ENCODE results near the gene PEDS1.

Gene PEDS1

GRCh38 chr20:50115591-50116367 lies 37.7 kb downstream of the PEDS1 start:
- peak; percentile 66; the same call in 1 of the 2 replicates for TF ChIP-seq TAF1 (IDR thresholded peaks at IDR 0.05; ENCODE audit: borderline replicate concordance, insufficient read depth, low read length)
- TF ChIP-seq, protein P1, sequence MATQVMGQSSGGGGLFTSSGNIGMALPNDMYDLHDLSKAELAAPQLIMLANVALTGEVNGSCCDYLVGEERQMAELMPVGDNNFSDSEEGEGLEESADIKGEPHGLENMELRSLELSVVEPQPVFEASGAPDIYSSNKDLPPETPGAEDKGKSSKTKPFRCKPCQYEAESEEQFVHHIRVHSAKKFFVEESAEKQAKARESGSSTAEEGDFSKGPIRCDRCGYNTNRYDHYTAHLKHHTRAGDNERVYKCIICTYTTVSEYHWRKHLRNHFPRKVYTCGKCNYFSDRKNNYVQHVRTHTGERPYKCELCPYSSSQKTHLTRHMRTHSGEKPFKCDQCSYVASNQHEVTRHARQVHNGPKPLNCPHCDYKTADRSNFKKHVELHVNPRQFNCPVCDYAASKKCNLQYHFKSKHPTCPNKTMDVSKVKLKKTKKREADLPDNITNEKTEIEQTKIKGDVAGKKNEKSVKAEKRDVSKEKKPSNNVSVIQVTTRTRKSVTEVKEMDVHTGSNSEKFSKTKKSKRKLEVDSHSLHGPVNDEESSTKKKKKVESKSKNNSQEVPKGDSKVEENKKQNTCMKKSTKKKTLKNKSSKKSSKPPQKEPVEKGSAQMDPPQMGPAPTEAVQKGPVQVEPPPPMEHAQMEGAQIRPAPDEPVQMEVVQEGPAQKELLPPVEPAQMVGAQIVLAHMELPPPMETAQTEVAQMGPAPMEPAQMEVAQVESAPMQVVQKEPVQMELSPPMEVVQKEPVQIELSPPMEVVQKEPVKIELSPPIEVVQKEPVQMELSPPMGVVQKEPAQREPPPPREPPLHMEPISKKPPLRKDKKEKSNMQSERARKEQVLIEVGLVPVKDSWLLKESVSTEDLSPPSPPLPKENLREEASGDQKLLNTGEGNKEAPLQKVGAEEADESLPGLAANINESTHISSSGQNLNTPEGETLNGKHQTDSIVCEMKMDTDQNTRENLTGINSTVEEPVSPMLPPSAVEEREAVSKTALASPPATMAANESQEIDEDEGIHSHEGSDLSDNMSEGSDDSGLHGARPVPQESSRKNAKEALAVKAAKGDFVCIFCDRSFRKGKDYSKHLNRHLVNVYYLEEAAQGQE (IDR thresholded peaks at IDR 0.05; ENCODE audit: insufficient read depth in 1 of 2, low read depth in 2 of 2, low read length in 2 of 2), result 0 out of 4 replicates have a peak, but pooled peaks of 1 of the 2 experiments have one; percentile 17
- TF ChIP-seq FOXP2 (optimal IDR thresholded peaks at IDR 0.05; ENCODE audit: borderline replicate concordance, extremely low read depth, extremely low read length, insufficient read depth), result peak; percentile 81
- no peak for TF ChIP-seq SIN3A (IDR thresholded peaks at IDR 0.05; ENCODE audit: borderline replicate concordance, insufficient read depth, low read length)
- peak; percentile 90 for TF ChIP-seq POLR2AphosphoS5 (IDR thresholded peaks at IDR 0.05; ENCODE audit: low read depth, low read length)

- TF ChIP-seq, protein P1 (IDR thresholded peaks at IDR 0.05; ENCODE audit: insufficient read depth in 1 of 2, low read depth in 2 of 2, low read length in 2 of 2), result no peak
- TF ChIP-seq SIN3A (IDR thresholded peaks at IDR 0.05; ENCODE audit: borderline replicate concordance, insufficient read depth, low read length), result no peak
- TF ChIP-seq POLR2AphosphoS5 (IDR thresholded peaks at IDR 0.05; ENCODE audit: low read depth, low read length), result no peak
- no peak for TF ChIP-seq FOXP2 (optimal IDR thresholded peaks at IDR 0.05; ENCODE audit: borderline replicate concordance, extremely low read depth, extremely low read length, insufficient read depth)
- no peak for TF ChIP-seq TAF1 (IDR thresholded peaks at IDR 0.05; ENCODE audit: borderline replicate concordance, insufficient read depth, low read length)
These were observed 38.4 kb downstream of the PEDS1 start for GRCh38 chr20:50115041-50115512.

- TF ChIP-seq FOXP2 (optimal IDR thresholded peaks at IDR 0.05; ENCODE audit: borderline replicate concordance, extremely low read depth, extremely low read length, insufficient read depth), result no peak
- TF ChIP-seq POLR2AphosphoS5 (IDR thresholded peaks at IDR 0.05; ENCODE audit: low read depth, low read length), result no peak
- TF ChIP-seq, protein P1 (IDR thresholded peaks at IDR 0.05; ENCODE audit: insufficient read depth in 1 of 2, low read depth in 2 of 2, low read length in 2 of 2), result no peak
- TF ChIP-seq TAF1 (IDR thresholded peaks at IDR 0.05; ENCODE audit: borderline replicate concordance, insufficient read depth, low read length), result peak; percentile 32; the same call in 1 of the 2 replicates
- TF ChIP-seq SIN3A (IDR thresholded peaks at IDR 0.05; ENCODE audit: borderline replicate concordance, insufficient read depth, low read length), result no peak
These were observed 39.9 kb downstream of the PEDS1 start for GRCh38 chr20:50113420-50114224.

- peak; percentile 90; the same call in 1 of the 2 replicates for TF ChIP-seq POLR2AphosphoS5 (IDR thresholded peaks at IDR 0.05; ENCODE audit: low read depth, low read length)
- TF ChIP-seq, protein P1 (IDR thresholded peaks at IDR 0.05; ENCODE audit: insufficient read depth in 1 of 2, low read depth in 2 of 2, low read length in 2 of 2), result no peak
- TF ChIP-seq SIN3A (IDR thresholded peaks at IDR 0.05; ENCODE audit: borderline replicate concordance, insufficient read depth, low read length), result no peak
- TF ChIP-seq FOXP2 (optimal IDR thresholded peaks at IDR 0.05; ENCODE audit: borderline replicate concordance, extremely low read depth, extremely low read length, insufficient read depth), result peak; percentile 55
- no peak for TF ChIP-seq TAF1 (IDR thresholded peaks at IDR 0.05; ENCODE audit: borderline replicate concordance, insufficient read depth, low read length)
These were observed 40.8 kb downstream of the PEDS1 start, which contains the start of gene UBE2V1 for GRCh38 chr20:50112512-50113419. UBE2V1 (minus strand) TSS chr20:50113150; CDS start chr20:50113128, 22 bp downstream.

Data from PFSK-1 (cell line).